HCT116 (cell line): ENCODE data around the gene TENM4.

ENCODE experiments used
- CEBPB ChIP-seq: IDR thresholded peaks from 2 replicates; pipeline ENCODE4 v1.6.1; 2012; ENCODE audit warnings: low read depth
- CTCF ChIP-seq, 3 experiments: fragments of 200-600 bp in 1 of 3; sonication (generic) in 1 of 3; IDR thresholded peaks in 2 of 3; conservative IDR thresholded peaks in 1 of 3; 2 replicates each; pipeline ENCODE4 v1.5.1; 2012 to 2017; ENCODE audit warnings: low read depth in 2 of 3, low read length in 2 of 3, antibody characterized with exemption in 1 of 3, borderline replicate concordance in 1 of 3, control low read depth in 1 of 3, mild to moderate bottlenecking in 1 of 3, mixed read lengths in 1 of 3, mixed run types in 1 of 3, moderate library complexity in 1 of 3; ENCODE audit not compliant: insufficient read depth in 1 of 3
- EZH2 ChIP-seq: fragments of 200-600 bp; sonication (generic); IDR thresholded peaks from 2 replicates; pipeline ENCODE4 v1.6.1; 2017; ENCODE audit warnings: antibody characterized with exemption, mixed run types
- EZH2phosphoT487 ChIP-seq: fragments of 200-600 bp; IDR thresholded peaks from 2 replicates; pipeline ENCODE4 v1.6.1; 2018; ENCODE audit warnings: antibody characterized with exemption, borderline replicate concordance
- JUND ChIP-seq: IDR thresholded peaks from 2 replicates; pipeline ENCODE4 v1.6.1; 2012

- TF ChIP-seq CEBPB: no peak
- TF ChIP-seq JUND: no peak
- TF ChIP-seq EZH2: no peak
- no peak for TF ChIP-seq EZH2phosphoT487
- TF ChIP-seq CTCF (IDR thresholded peaks at IDR 0.05 in 2 of 3, conservative IDR thresholded peaks at IDR 0.05 in 1 of 3; ENCODE audit: borderline replicate concordance in 1 of 3, insufficient read depth in 1 of 3, low read depth in 2 of 3, low read length in 2 of 3): no peak
Observed at GRCh38 chr11:79129702-79130101, 311.1 kb downstream of the TENM4 start.
